H1 (cell line): Measurements from ENCODE around the gene TRIM28. TPM values are rescaled to one million over a fixed set of nuclear protein-coding genes. Genes with fewer than 3 reads are reported as not detected.

Source experiments
- CTCF ChIA-PET: fragments of 300-600 bp; sonication (Branson Sonifier 250); formaldehyde crosslinking; loops from one replicate; lab custom pipeline; 2021; ENCODE audit not compliant: partially characterized antibody; lab: Charles Lee
- POLR2A ChIA-PET: fragments of 300-600 bp; sonication (Branson Sonifier 250); formaldehyde crosslinking; loops from one replicate; lab custom pipeline; 2021; ENCODE audit warnings: inconsistent platforms; ENCODE audit not compliant: partially characterized antibody; lab: Charles Lee
- DNase-seq, 2 experiments: peaks; one replicate each; pipeline versions ENCODE4 v3.0.0 to v3.0.0-alpha.2; 2010 to 2022; ENCODE audit warnings: low spot score in 2 of 2, low read depth in 1 of 2, mixed read lengths in 1 of 2
- FAIRE-seq: peaks from 2 replicates; lab custom pipeline; 2011; peaks lifted over from hg19 to GRCh38; lab: Jason Lieb, UNC
- H2AFZ ChIP-seq: 2 replicates; pipeline ENCODE4 v1.8.1; 2012; ENCODE audit warnings: low read length, inconsistent platforms
- H2AK5ac ChIP-seq: 2 replicates; pipeline ENCODE4 v1.6.1; 2013; ENCODE audit warnings: low read depth, low read length
- H2BK120ac ChIP-seq: replicated peaks from 2 replicates; pipeline ENCODE3; 2013; ENCODE audit warnings: low read depth, low read length, inconsistent platforms
- H2BK12ac ChIP-seq: 2 replicates; pipeline ENCODE4 v1.6.1; 2013; ENCODE audit warnings: low read depth, low read length
- H2BK15ac ChIP-seq: 2 replicates; pipeline ENCODE4 v1.6.1; 2013; ENCODE audit warnings: low read length
- H2BK20ac ChIP-seq: 2 replicates; pipeline ENCODE4 v1.6.1; 2013; ENCODE audit warnings: low read length
- H2BK5ac ChIP-seq: 2 replicates; pipeline ENCODE4 v1.6.1; 2013; ENCODE audit warnings: low read depth, low read length
- H3K14ac ChIP-seq: 2 replicates; pipeline ENCODE4 v1.6.1; 2013; ENCODE audit warnings: inconsistent platforms; ENCODE audit not compliant: insufficient read length
- H3K18ac ChIP-seq: 2 replicates; pipeline ENCODE4 v1.6.1; 2013; ENCODE audit warnings: low read length; ENCODE audit errors: extremely low read depth
- H3K23ac ChIP-seq: 2 replicates; pipeline ENCODE4 v1.6.1; 2013; ENCODE audit warnings: inconsistent platforms; ENCODE audit not compliant: insufficient read length
- H3K23me2 ChIP-seq: 2 replicates; pipeline ENCODE4 v1.6.1; 2013; ENCODE audit warnings: low read depth, low read length
- H3K27ac ChIP-seq: 2 replicates; pipeline ENCODE4 v1.6.1; 2011; ENCODE audit warnings: low read depth, low read length, inconsistent platforms
- H3K27me3 ChIP-seq, 4 experiments: replicated peaks in 1 of 4; 1 replicate in 1 of 4; 2 replicates in 3 of 4; pipeline versions ENCODE4 v1.6.1 to v1.8.1; 2011 to 2013; ENCODE audit warnings: low read length in 3 of 4, mild to moderate bottlenecking in 3 of 4, inconsistent platforms in 2 of 4, mixed read lengths in 2 of 4, moderate library complexity in 1 of 4; ENCODE audit not compliant: control insufficient read depth in 3 of 4, insufficient read depth in 3 of 4; ENCODE audit errors: extremely low read depth in 1 of 4
- H3K36me3 ChIP-seq, 4 experiments: 2 replicates each; pipeline versions ENCODE4 v1.6.1 to v1.8.1; 2011 to 2013; ENCODE audit warnings: mild to moderate bottlenecking in 4 of 4, low read length in 3 of 4, moderate library complexity in 2 of 4, control low read depth in 1 of 4, inconsistent platforms in 1 of 4; ENCODE audit not compliant: insufficient read depth in 4 of 4, control insufficient read depth in 2 of 4
- H3K4ac ChIP-seq: replicated peaks from 2 replicates; pipeline ENCODE3; 2013; ENCODE audit warnings: low read length, low read depth, mixed read lengths, inconsistent platforms; ENCODE audit not compliant: insufficient read length
- H3K4me1 ChIP-seq, 4 experiments: replicated peaks in 1 of 4; 1 replicate in 1 of 4; 2 replicates in 3 of 4; pipeline versions ENCODE4 v1.6.1 to v1.8.1; 2011 to 2013; ENCODE audit warnings: low read length in 3 of 4, inconsistent platforms in 2 of 4, mixed read lengths in 1 of 4; ENCODE audit not compliant: insufficient read depth in 4 of 4, control insufficient read depth in 3 of 4
- H3K4me2 ChIP-seq, 2 experiments: 2 replicates each; pipeline versions ENCODE4 v1.6.1 to v1.8.1; 2011 to 2013; ENCODE audit warnings: low read depth in 2 of 2, low read length in 2 of 2, control low read depth in 1 of 2, inconsistent platforms in 1 of 2, mild to moderate bottlenecking in 1 of 2; ENCODE audit not compliant: insufficient read depth in 1 of 2
- H3K4me3 ChIP-seq, 4 experiments: fragments of 200-600, 300-600 bp in 1 of 4; sonication (generic), shearing (Covaris generic), sonication (Bioruptor Twin) in 1 of 4; 2 replicates each; pipeline versions ENCODE4 v1.5.1 to v1.8.1; 2011 to 2016; ENCODE audit warnings: low read length in 4 of 4, low read depth in 3 of 4, control low read depth in 2 of 4, inconsistent platforms in 2 of 4, mild to moderate bottlenecking in 2 of 4, mixed read lengths in 1 of 4, moderate library complexity in 1 of 4; ENCODE audit not compliant: insufficient read depth in 2 of 4; ENCODE audit errors: extremely low read depth in 1 of 4
- H3K56ac ChIP-seq: replicated peaks from 2 replicates; pipeline ENCODE3; 2013; ENCODE audit warnings: low read depth, mild to moderate bottlenecking, mixed read lengths, low read length, inconsistent platforms; ENCODE audit not compliant: insufficient read length
- H3K79me1 ChIP-seq: 2 replicates; pipeline ENCODE4 v1.6.1; 2013; ENCODE audit warnings: low read depth, low read length, control low read depth
- H3K79me2 ChIP-seq, 2 experiments: 2 replicates each; pipeline versions ENCODE4 v1.6.1 to v1.8.1; 2012 to 2013; ENCODE audit warnings: low read length in 2 of 2, mild to moderate bottlenecking in 2 of 2, inconsistent platforms in 1 of 2; ENCODE audit not compliant: insufficient read depth in 2 of 2, control insufficient read depth in 1 of 2
- H3K9ac ChIP-seq, 4 experiments: replicated peaks in 1 of 4; 1 replicate in 1 of 4; 2 replicates in 3 of 4; pipeline versions ENCODE4 v1.6.1 to v1.8.1; 2011 to 2013; ENCODE audit warnings: low read depth in 3 of 4, low read length in 3 of 4, control low read depth in 2 of 4, mild to moderate bottlenecking in 2 of 4, moderate library complexity in 2 of 4, inconsistent platforms in 1 of 4; ENCODE audit errors: extremely low read depth in 1 of 4
- H3K9me3 ChIP-seq, 2 experiments: 2 replicates each; pipeline versions ENCODE4 v1.6.1 to v1.8.1; 2012 to 2013; ENCODE audit warnings: mild to moderate bottlenecking in 2 of 2, moderate library complexity in 2 of 2, control low read depth in 1 of 2, inconsistent platforms in 1 of 2, low read depth in 1 of 2, low read length in 1 of 2, mixed read lengths in 1 of 2; ENCODE audit not compliant: insufficient read depth in 2 of 2
- H4K20me1 ChIP-seq, 2 experiments: replicated peaks in 1 of 2; 2 replicates each; pipeline versions ENCODE3 to v1.8.1; 2011 to 2013; ENCODE audit warnings: inconsistent platforms in 2 of 2, low read length in 2 of 2, mild to moderate bottlenecking in 1 of 2; ENCODE audit not compliant: insufficient read depth in 2 of 2, control insufficient read depth in 1 of 2
- H4K5ac ChIP-seq: 2 replicates; pipeline ENCODE4 v1.6.1; 2013; ENCODE audit warnings: low read length, low read depth, mixed read lengths, inconsistent platforms; ENCODE audit not compliant: insufficient read length
- H4K8ac ChIP-seq: 2 replicates; pipeline ENCODE4 v1.8.0; 2013; ENCODE audit warnings: mild to moderate bottlenecking, moderate library complexity, low read length, inconsistent platforms; ENCODE audit not compliant: insufficient read depth; ENCODE audit errors: extremely low read depth
- H4K91ac ChIP-seq: replicated peaks from 2 replicates; pipeline ENCODE3; 2013; ENCODE audit warnings: low read length, mixed read lengths, inconsistent platforms; ENCODE audit not compliant: insufficient read length
- CEBPB ChIP-seq: IDR thresholded peaks from 2 replicates; pipeline ENCODE4 v1.6.1; 2012; ENCODE audit warnings: low read depth, low read length
- CHD1 ChIP-seq: IDR thresholded peaks from 2 replicates; pipeline ENCODE4 v1.6.1; 2012; ENCODE audit warnings: low read depth, low read length, improper control_type of control experiment
- EP300 ChIP-seq, 2 experiments: IDR thresholded peaks; 1 replicate in 1 of 2; 2 replicates in 1 of 2; pipeline ENCODE4 v1.6.1; 2011 to 2012; ENCODE audit warnings: low read depth in 2 of 2, low read length in 2 of 2, mild to moderate bottlenecking in 2 of 2, borderline replicate concordance in 1 of 2, inconsistent platforms in 1 of 2, moderate library complexity in 1 of 2
- HDAC6 ChIP-seq: IDR thresholded peaks from one replicate; pipeline ENCODE4 v1.7.1; 2012; ENCODE audit warnings: low read depth, mild to moderate bottlenecking, inconsistent platforms, low read length, moderate library complexity
- SUZ12 ChIP-seq: fragments of 200-600 bp; sonication (generic); IDR thresholded peaks from 2 replicates; pipeline ENCODE4 v1.6.1; 2012; ENCODE audit warnings: mild to moderate bottlenecking, inconsistent platforms, low read length, moderate library complexity, mixed read lengths
- TBP ChIP-seq: IDR thresholded peaks from 2 replicates; pipeline ENCODE4 v1.6.1; 2011; ENCODE audit warnings: low read depth, low read length, improper control_type of control experiment
- WGBS, 2 experiments: shearing (Covaris generic) in 1 of 2; methylation state at CpG; one replicate each; pipeline versions ENCODE4 v1.1.6 to v1.1.7; 2013 to 2015; ENCODE audit warnings: low lambda C conversion rate in 2 of 2, mixed read lengths in 2 of 2, inconsistent platforms in 1 of 2, low coverage in 1 of 2, missing lambda C conversion rate in 1 of 2; ENCODE audit not compliant: insufficient replicate concordance in 2 of 2, insufficient coverage in 1 of 2, insufficient read length in 1 of 2; ENCODE audit errors: extremely low coverage in 1 of 2, missing lambda C conversion rate in 1 of 2; 5-methylcytosine and 5-hydroxymethylcytosine counted together
- polyA plus RNA-seq, 7 experiments: library from polyadenylated mRNA; depleted of rRNA in 3 of 7; stranded (reverse) in 5 of 7; unstranded in 2 of 7; fragments of >200 nt in 5 of 7; fragments of 200-250 nt in 2 of 7; gene quantifications; 1 replicate in 5 of 7; 2 replicates in 1 of 7; 4 replicates in 1 of 7; pipeline versions ENCODE4 v1.2.1 to v1.2.3, GENCODE V29; 2011 to 2013; ENCODE audit warnings: missing spikeins in 2 of 7, mixed read lengths in 2 of 7
- total RNA-seq: library from RNA; stranded (reverse); fragmentation: NEBNext Ultra II Directional; extraction: Animal tissue kit (Norgen Biotek cat#: 25700); gene quantifications from 2 replicates; pipeline ENCODE4 v1.2.1, GENCODE V29; 2021
- TF ChIP-seq, protein P1 (sequence below): IDR thresholded peaks from 2 replicates; pipeline ENCODE4 v1.6.1; 2011; ENCODE audit warnings: low read depth, mild to moderate bottlenecking, low read length; ENCODE audit not compliant: insufficient read depth
- TF ChIP-seq, protein P2 (sequence below): IDR thresholded peaks from 2 replicates; pipeline ENCODE4 v1.6.1; 2012; ENCODE audit warnings: inconsistent platforms
- TF ChIP-seq, protein P3 (sequence below): IDR thresholded peaks from 2 replicates; pipeline ENCODE4 v1.6.1; 2012; ENCODE audit warnings: low read length, inconsistent platforms

Gene TRIM28
- total and polyA plus RNA-seq, 2 of the 8 experiments (the other 6 are each of a cell fraction or from before 2014, with no cell fraction given): 1,433 to 1,442 TPM

DNA sequence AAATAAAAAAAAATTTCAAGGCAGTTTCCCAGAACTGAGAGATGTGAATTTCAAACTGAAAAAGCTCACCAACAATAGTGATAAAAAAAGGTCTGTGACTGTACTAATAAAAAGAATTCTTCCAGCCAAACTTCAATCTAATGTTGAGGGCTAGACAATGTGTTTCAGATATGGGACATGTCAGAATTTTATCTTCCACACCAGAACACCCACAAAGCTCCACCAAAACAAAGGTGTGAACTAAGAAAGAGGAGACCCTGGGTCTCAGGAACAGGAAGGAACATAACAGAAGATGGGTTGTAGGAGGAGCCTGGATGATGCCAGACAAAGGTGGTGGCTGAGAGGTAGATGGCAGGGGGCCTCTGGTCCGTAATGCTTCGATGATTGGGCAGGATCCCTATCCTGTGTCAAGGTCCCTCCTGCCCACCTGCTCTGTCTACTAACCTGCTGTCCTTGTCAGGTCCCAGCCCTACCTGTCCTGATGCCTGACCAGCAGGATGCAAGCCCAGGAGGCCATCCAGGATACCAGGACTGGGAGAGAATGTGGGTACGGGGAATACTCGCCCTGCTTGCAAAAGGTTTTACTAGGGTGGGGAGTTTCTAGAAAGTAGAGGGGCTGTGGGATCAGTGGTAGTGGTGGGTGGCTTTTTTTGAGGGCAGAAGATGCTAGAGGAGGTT is 24.7 kb downstream of the TRIM28 start:
- FAIRE-seq (no peak), DNase-seq (no peak)
- Histone ChIP-seq H3K23ac (no peak overlapping the region), H3K23me2 (peaks cover 6% of the 10 kb centered on the region), H3K18ac (no peak overlapping the region), H3K9me3 (no peaks in the 10 kb centered on the region), H3K79me1 (no peaks in the 10 kb centered on the region), H3K4me2 (no peak overlapping the region), H2AFZ (no peak overlapping the region), H4K8ac (no peak overlapping the region), H2BK120ac (no peak overlapping the region), H3K9ac (no peak overlapping the region; a peak in 1 of 7 replicates), H3K27ac (no peak overlapping the region), H2BK12ac (no peak overlapping the region), H3K4ac (no peak overlapping the region), H2BK15ac (no peak overlapping the region), H4K20me1 (peaks cover 0 to 2% of the 10 kb centered on the region in 2 experiments), H2BK20ac (no peak overlapping the region), H3K4me1 (peaks cover 0 to 8% (median 2%) of the 10 kb centered on the region in 4 experiments; a peak in 4 of 7 replicates), H3K56ac (no peak overlapping the region), H3K79me2 (no peaks in the 10 kb centered on the region), H3K36me3 (peaks cover 2 to 9% (median 7%) of the 10 kb centered on the region in 4 experiments; a peak in 3 of 8 replicates), H3K27me3 (peaks cover 0 to 4% (median 2%) of the 10 kb centered on the region in 4 experiments; a peak in 3 of 7 replicates), H3K4me3 (no peak overlapping the region), H2BK5ac (no peak overlapping the region), H2AK5ac (no peak overlapping the region), H4K91ac (no peak overlapping the region), H3K14ac (no peak overlapping the region), H4K5ac (no peak overlapping the region)
- ChIA-PET CTCF (interaction anchor here (1.1 to 3.0 kb wide), 2 partner anchors 12 to 55 kb away, joined by 4 to 21 read pairs; no protein-coding TSS in a partner anchor), POLR2A (interaction anchor here (1.0 to 17.2 kb wide), 4 partner anchors 8 to 51 kb away, joined by 4 to 434 read pairs (median 44); partner anchors contain the start of genes CHMP2A, TRIM28 and UBE2M)
- 75% methylated on average over 4 of the region's 4 CpGs; no CpG with 5 or more reads in 1 of the 2 experiments for WGBS, 2 experiments
- TF ChIP-seq TBP: no peak
- TF ChIP-seq CHD1: no peak
- TF ChIP-seq HDAC6: no peak
- TF ChIP-seq, protein P1, sequence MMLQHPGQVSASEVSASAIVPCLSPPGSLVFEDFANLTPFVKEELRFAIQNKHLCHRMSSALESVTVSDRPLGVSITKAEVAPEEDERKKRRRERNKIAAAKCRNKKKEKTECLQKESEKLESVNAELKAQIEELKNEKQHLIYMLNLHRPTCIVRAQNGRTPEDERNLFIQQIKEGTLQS: no peak
- no peak for TF ChIP-seq CEBPB
- no peak for TF ChIP-seq EP300 (IDR thresholded peaks at IDR 0.05; ENCODE audit: borderline replicate concordance in 1 of 2, low read depth in 2 of 2, low read length in 2 of 2)
- TF ChIP-seq, protein P2, sequence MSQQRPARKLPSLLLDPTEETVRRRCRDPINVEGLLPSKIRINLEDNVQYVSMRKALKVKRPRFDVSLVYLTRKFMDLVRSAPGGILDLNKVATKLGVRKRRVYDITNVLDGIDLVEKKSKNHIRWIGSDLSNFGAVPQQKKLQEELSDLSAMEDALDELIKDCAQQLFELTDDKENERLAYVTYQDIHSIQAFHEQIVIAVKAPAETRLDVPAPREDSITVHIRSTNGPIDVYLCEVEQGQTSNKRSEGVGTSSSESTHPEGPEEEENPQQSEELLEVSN: no peak
- TF ChIP-seq, protein P3, sequence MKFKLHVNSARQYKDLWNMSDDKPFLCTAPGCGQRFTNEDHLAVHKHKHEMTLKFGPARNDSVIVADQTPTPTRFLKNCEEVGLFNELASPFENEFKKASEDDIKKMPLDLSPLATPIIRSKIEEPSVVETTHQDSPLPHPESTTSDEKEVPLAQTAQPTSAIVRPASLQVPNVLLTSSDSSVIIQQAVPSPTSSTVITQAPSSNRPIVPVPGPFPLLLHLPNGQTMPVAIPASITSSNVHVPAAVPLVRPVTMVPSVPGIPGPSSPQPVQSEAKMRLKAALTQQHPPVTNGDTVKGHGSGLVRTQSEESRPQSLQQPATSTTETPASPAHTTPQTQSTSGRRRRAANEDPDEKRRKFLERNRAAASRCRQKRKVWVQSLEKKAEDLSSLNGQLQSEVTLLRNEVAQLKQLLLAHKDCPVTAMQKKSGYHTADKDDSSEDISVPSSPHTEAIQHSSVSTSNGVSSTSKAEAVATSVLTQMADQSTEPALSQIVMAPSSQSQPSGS: no peak
- TF ChIP-seq SUZ12: no peak
